NT2/D1 (cell line): ENCODE results near the gene AGA.

ENCODE experiments used
- SUZ12 ChIP-seq: IDR thresholded peaks from 2 replicates; pipeline ENCODE4 v1.6.1; 2011; ENCODE audit not compliant: insufficient read length, insufficient read depth; ENCODE audit errors: extremely low read depth
- YY1 ChIP-seq: IDR thresholded peaks from 2 replicates; pipeline ENCODE4 v1.6.1; 2011; ENCODE audit not compliant: insufficient read length, insufficient read depth
- ZNF274 ChIP-seq: IDR thresholded peaks from 2 replicates; pipeline ENCODE4 v1.6.1; 2011; ENCODE audit warnings: mild to moderate bottlenecking, low read depth, low read length

- no peak for TF ChIP-seq ZNF274
- TF ChIP-seq YY1: no peak
- no peak for TF ChIP-seq SUZ12
These were observed at the start of gene AGA for GRCh38 chr4:177441803-177442622.
